GM08714 (cell line): ENCODE data around the gene COL16A1.
A peak's percentile ranks its signal among the peaks of the same experiment; 100 is the strongest.

ENCODE experiments used
- H3K4me3 ChIP-seq: fragments of 200-500 bp; sonication (Bioruptor generic); 2 replicates; pipeline ENCODE4 v1.5.1; 2014; ENCODE audit warnings: mild to moderate bottlenecking, low read length, inconsistent platforms
- ZNF274 ChIP-seq: IDR thresholded peaks from 2 replicates; pipeline ENCODE4 v1.6.1; 2012; ENCODE audit warnings: mild to moderate bottlenecking, low read depth, low read length

COL16A1 gene

DNA sequence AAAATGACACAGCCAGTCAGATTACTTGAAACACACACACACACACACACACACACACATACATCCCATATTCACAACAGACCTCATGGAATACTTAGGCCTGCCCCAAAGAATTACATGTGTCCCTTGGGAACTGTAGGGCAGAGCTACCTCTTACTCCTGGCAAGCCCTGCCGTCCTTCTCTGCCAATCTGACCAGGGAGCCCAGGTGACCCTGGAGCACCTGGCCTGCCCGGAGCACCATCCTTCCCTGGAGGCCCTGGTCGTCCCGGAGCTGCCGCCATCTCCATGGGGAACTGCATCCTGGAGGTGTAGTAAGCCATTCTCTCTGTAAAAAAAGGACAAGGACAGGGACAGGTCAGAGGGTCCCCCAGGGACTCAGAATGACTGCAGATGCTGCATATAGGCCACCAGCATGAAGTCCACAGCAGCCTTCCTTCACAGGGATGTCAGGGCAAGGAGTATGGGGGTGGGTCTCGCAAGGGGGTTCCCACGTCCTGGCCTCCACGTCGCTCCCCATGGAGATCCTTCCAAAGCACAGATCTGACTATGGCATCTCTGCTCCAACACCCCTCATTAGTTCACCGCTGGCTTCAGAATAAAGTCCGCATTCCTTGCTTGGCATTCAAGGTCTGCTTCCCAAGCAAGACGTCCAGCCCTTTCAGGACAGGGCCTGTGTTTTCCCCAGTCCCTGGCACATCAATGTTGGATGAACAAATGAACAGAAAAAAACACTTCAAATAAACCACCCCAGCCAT lies 49.9 kb downstream of the COL16A1 start:
- TF ChIP-seq ZNF274, result no peak
- H3K4me3 ChIP-seq, result no peak overlapping the region

DNA sequence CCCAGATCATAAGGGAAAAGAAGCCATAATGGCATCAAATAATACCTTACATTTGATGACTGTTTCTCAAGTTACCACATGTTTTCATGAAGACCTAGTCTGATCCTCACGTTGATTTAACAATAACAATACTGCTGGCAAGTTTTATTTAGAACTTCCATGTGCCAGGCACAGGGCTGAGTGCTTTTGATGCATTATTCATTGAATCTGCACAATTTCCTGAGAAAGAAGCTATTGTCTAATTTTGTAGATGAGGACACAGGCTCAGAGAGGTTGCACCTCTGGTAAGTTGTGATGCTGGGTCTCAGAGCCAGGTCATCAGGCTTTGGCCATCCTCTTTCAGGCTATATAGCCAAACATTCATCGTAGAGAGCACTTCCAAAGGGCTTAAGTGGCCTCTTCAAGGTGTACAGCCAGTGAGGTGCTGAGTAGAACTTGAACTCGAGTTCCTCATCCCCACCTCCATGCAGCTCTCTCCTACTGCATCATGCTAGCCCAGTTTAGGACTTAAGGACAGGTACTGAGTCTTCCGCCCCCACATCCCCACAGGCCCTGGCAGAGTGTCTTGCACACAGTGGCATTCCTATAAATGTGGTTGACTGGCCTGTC lies 50.8 kb downstream of the COL16A1 start:
- no peak for TF ChIP-seq ZNF274
- no peak overlapping the region for H3K4me3 ChIP-seq

DNA sequence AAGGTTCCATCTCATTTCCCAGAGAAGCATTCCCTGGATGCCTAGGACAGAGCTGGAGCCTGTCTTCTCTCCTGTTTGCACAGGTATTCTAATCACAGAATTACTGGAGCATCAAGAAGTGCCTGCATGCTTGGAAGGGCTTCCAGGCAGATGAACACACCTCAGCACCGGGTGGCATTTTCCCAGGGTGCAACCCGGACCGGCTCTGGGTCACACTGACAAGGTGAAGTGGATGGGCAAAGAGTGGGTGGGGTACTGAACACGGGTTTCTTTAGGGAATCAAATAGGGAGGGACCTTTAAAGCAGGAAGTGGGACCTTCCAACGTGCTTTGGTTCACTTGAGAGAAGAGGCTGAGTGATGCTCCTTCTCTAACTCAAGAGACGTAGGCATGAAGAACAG lies 52.1 kb downstream of the COL16A1 start:
- H3K4me3 ChIP-seq, result no peak overlapping the region
- no peak for TF ChIP-seq ZNF274

- no peak overlapping the region for H3K4me3 ChIP-seq
- TF ChIP-seq ZNF274, result no peak
Observed at GRCh38 chr1:31651089-31651420, 52.8 kb downstream of the COL16A1 start.

DNA sequence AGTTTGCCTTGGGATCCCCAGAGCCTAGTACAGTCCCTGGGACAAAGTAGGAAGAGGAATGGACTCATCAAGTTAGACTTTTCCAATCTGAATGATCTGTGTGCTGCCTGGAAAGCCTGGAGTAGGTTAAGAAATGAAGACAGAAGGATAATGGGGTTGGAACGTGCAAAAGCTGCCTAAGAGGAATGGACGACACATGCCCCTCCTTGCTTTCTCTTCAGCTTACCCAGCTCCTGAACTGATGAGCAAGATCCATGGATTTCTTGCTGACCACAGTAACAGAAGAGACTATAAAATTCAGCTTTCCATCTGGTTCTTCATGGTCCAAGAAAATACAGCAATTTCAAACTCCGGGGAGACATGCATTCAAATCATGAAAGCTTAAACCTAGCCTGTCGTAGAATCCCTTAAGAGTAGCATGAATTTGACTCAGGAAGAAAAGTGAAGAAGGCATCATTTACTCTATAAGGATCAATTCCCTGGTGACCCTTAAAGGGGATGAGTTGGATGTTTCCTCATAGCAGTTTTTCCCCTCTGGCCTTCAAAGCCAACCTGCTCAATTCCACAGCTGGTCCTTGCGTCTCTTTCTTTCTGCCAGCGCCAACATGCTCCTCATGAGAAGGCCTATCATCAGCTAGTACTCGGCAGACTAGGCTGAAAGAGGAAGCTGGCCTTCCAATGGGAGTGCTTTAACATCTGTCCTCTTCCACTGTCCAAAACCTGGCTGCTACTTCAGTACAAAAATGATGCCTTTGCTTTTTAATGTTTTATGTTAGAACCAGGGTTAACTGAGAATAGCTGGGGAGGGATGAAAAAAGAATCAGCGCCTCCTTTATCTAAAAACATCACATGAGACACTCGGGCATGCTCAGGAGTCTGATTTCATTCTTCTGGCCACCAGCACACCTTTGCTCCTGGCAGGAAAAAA lies 53.4 kb downstream of the COL16A1 start:
- TF ChIP-seq ZNF274, result no peak
- no peak overlapping the region for H3K4me3 ChIP-seq

DNA sequence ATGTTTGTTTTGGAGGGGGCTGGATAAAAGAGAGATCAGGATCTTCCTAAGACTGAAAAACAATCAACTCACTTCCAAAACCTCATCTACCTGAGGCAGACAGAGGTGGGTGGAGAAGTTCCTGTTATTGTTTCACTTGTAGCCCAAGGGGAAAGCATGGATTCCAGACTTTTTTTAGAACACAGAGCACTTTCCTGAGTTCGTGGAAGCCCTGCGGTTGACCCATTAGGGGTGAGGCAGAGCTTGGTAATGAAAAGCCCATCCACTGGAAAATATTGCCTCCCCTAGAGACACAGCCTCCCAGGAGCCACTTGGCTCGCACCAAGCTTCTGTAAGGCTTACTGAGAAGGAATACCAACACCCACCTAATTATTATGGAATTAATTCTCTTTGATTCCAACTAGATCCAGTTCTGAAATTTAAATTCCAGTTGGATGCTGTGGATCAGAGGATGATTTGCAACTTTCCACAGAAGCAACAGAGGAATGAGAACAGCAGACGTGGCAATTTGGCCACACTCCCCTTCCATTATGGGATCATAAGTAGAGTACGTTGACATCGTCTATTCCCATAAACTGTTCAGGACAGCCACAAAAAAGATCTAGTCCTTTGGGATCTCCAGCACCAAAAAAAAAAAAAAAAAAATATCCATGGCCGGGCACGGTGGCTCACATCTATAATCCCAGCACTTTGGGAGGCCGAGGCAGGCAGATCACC lies 55.0 kb downstream of the COL16A1 start:
- no peak for TF ChIP-seq ZNF274
- H3K4me3 ChIP-seq, result no peak overlapping the region

DNA sequence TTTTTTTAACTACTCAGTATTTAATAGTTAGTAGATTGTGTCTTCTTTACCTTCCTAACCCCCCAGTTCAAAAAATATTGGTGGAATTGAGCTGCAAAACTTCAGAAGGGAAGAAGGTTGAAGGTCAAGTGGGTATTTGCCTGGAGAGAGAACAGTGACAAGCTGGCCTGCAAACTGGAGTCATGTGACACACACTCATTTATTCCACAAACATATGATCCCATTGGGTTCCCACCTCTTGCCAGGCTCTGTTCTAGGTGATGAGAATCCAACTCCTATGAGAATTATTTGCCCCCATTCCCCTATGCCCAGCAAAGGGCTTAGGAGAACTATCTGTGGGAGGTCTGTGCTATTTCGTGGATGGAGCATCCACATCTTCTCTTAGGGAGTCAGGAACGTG lies 55.6 kb downstream of the COL16A1 start:
- TF ChIP-seq ZNF274, result no peak

GRCh38 chr1:31647106-31647505 lies 56.7 kb downstream of the COL16A1 start:
- TF ChIP-seq ZNF274, result no peak
- no peak overlapping the region for H3K4me3 ChIP-seq

More for the DNA sequence above, 55.6 kb downstream of the COL16A1 start:
- H3K4me3 ChIP-seq, result no peak overlapping the region

- no peak for TF ChIP-seq ZNF274
- no peak overlapping the region for H3K4me3 ChIP-seq
Observed at GRCh38 chr1:31646259-31646960, 57.4 kb downstream of the COL16A1 start.

DNA sequence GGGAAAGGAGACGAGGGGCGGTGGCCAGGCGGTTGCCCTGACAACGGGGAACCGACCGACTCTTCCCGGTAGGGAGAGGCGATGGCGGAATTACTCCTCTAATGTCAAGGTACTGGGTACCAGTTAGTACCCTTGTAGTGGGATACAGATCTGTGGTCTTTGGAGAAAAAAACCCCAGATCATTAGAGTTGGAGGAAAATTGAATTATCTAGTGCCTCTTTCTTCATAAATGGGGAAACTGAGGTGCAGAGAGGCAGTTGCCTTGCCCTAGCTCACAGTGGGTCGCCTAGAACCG lies 58.6 kb downstream of the COL16A1 start:
- TF ChIP-seq ZNF274, result no peak
- H3K4me3 ChIP-seq, result peak overlapping the region; percentile 93

GRCh38 chr1:31644560-31645273 lies 59.1 kb downstream of the COL16A1 start, which contains the start of gene PEF1:
Gene PEF1, minus strand, starts transcription at chr1:31644876. Its CDS starts 12 bp downstream, at chr1:31644864.
- peak within 1 kb of the TSS; percentile 93 for H3K4me3 ChIP-seq
- no peak for TF ChIP-seq ZNF274

DNA sequence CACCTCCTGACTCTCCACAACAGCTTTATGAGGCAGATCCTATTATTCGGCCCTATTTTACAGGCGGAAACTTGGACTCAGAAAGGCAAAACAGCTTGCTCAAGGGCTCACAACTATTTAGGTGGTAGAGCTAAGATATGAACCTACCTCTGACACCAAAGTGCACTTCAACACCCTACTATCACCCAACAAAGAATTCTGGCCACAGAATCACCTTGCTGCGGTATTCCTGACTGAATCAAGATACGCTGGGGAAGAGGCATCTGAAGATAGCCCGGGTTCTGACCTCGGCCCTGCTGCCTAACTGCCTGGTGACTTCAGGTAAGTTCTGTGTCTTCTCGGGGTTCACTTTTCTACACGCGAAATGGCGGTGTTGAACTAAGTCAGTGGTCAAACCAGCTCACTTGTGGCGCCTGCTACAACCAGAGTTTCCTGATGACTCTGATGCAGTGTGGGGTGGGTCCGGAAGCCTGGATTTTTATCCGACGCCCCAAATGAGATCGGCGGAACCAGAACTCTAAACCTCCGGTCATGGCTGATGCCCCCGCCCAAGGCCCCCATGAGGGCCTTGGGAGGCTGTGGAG lies 59.7 kb downstream of the COL16A1 start:
- peak overlapping the region; percentile 93 for H3K4me3 ChIP-seq
- TF ChIP-seq ZNF274, result no peak

DNA sequence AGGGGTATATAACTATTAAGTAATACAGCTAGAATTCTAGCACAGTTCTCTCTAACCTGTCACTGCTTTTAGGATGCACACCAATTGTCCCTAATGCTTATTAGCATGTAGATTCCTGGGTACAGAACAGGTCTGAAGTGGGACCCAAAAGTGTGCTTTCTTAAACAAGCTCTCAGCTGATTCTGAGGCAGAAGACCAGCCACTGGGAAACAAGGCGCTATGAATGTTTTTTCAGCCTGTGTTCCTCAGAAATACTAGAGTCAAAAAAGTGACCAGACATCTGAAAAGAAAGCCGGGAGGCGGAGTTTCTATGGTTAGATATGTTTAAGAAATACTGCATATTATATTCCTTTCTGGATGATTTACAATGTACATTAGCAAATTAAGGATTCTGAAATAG lies 60.9 kb downstream of the COL16A1 start:
- TF ChIP-seq ZNF274, result no peak
- no peak overlapping the region for H3K4me3 ChIP-seq
